Type B pancreatic cell (in vitro differentiated cells): ENCODE measurements around the gene XPR1. TPM values are rescaled to one million over a fixed set of nuclear protein-coding genes. Genes with fewer than 3 reads are reported as not detected.

Experiments
- DNase-seq: peaks from one replicate; pipeline ENCODE4 v3.0.0; 2021; ENCODE audit warnings: mixed read lengths; ENCODE audit not compliant: unreplicated experiment; ENCODE audit errors: extremely low spot score
- H3K27ac Mint-ChIP-seq: 2 replicates; pipeline ENCODE4 v1.8.0; 2021; ENCODE audit warnings: mild to moderate bottlenecking, mixed read lengths
- H3K27me3 Mint-ChIP-seq: 2 replicates; pipeline ENCODE4 v1.8.0; 2021; ENCODE audit warnings: mixed read lengths
- H3K36me3 Mint-ChIP-seq: 2 replicates; pipeline ENCODE4 v1.8.0; 2021; ENCODE audit warnings: mixed read lengths
- H3K4me1 Mint-ChIP-seq: one replicate; pipeline ENCODE4 v1.8.0; 2021; ENCODE audit warnings: mixed read lengths; ENCODE audit not compliant: unreplicated experiment
- H3K4me3 Mint-ChIP-seq: 2 replicates; pipeline ENCODE4 v1.8.0; 2021; ENCODE audit warnings: mild to moderate bottlenecking, mixed read lengths
- H3K9me3 Mint-ChIP-seq: 2 replicates; pipeline ENCODE4 v1.8.0; 2021; ENCODE audit warnings: mixed read lengths
- total RNA-seq: library from RNA; stranded (reverse); gene quantifications from 2 replicates; pipeline ENCODE4 v1.2.1, GENCODE V29; 2021; ENCODE audit warnings: low replicate concordance
- TF ChIP-seq, protein P1 (sequence below): fragments of 200-600 bp; sonication (generic); conservative IDR thresholded peaks from 2 replicates; pipeline ENCODE4 v1.5.0; 2021; ENCODE audit warnings: antibody characterized with exemption, mild to moderate bottlenecking

XPR1 gene
- total RNA-seq, 1 donor from 2014 or later = 48.5 TPM

DNA sequence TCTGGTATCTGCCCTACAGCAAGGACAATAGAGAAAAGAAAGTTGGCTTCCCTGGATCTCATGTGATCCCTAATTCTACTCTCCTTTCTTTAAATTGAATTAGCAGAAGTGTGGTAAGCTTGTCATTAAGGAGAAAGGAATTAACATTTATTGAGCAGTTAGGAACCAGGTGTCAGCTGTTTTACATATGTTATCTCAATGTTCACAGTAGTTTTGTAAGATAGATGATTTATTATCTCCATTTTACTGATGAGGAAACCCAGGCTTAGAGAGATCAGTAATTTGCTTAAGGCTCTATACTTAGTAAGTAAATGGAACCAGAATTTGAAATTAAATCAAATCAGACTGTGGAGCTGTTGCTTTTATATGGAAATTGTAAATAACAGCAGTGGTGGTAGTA, 8.0 kb downstream of the XPR1 start:
- H3K27ac Mint-ChIP-seq = no peak overlapping the region

DNA sequence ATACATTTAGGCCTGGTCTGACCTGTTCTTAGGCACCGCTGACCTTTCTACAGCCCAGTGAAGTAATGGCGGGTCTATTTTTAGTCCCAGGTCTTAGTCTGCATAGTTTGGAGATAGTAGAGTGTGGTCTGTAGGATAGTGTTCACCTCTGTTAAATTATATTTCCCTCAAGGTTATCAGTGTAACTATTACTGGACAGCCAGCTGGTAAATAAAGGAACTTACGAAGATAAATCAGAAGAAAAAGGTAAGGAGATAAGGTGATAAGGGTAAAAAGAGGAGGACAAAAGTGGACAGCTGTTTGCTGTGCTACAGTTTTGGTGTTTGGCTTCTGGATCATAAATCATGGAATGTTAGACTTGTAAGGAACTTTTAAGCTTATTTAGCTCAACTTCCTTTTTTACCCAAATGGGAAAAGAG, 8.7 kb downstream of the XPR1 start:
- Mint-ChIP-seq H3K4me1 (peaks cover 37% of the 10 kb centered on the region), H3K9me3 (peaks cover 5% of the 10 kb centered on the region), H3K36me3 (peaks cover 14% of the 10 kb centered on the region), H3K27ac (no peak overlapping the region), H3K4me3 (no peak overlapping the region), H3K27me3 (no peaks in the 10 kb centered on the region)
- no peak for DNase-seq
- TF ChIP-seq, protein P1, sequence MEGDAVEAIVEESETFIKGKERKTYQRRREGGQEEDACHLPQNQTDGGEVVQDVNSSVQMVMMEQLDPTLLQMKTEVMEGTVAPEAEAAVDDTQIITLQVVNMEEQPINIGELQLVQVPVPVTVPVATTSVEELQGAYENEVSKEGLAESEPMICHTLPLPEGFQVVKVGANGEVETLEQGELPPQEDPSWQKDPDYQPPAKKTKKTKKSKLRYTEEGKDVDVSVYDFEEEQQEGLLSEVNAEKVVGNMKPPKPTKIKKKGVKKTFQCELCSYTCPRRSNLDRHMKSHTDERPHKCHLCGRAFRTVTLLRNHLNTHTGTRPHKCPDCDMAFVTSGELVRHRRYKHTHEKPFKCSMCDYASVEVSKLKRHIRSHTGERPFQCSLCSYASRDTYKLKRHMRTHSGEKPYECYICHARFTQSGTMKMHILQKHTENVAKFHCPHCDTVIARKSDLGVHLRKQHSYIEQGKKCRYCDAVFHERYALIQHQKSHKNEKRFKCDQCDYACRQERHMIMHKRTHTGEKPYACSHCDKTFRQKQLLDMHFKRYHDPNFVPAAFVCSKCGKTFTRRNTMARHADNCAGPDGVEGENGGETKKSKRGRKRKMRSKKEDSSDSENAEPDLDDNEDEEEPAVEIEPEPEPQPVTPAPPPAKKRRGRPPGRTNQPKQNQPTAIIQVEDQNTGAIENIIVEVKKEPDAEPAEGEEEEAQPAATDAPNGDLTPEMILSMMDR = no peak

More for the DNA sequence above, 8.0 kb downstream of the XPR1 start:
- Mint-ChIP-seq H3K4me1 (peaks cover 32% of the 10 kb centered on the region), H3K4me3 (no peak overlapping the region), H3K36me3 (peaks cover 10% of the 10 kb centered on the region), H3K27me3 (no peaks in the 10 kb centered on the region), H3K9me3 (peaks cover 5% of the 10 kb centered on the region)
- TF ChIP-seq, protein P1 = no peak
- no peak for DNase-seq

DNA sequence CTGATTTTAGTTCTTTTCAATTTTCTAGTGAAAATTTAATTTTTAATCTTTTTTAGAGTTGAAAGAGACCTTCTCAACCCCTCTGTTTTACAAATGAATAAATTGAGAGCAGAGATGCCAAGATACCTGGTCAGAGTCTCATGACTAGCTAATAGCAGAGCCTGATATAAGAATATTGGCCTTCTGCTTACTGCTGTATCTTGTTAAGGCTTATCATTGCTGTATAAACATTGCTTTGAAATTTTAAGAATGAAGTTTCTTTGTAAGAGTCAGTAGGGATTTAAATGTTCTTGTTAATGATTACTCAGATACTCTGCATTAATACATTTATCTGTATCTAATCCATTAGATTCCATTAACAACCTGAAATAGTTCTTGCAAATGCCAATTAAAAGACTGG, 9.8 kb downstream of the XPR1 start:
- no peak for DNase-seq
- no peak overlapping the region for H3K4me3 Mint-ChIP-seq
- peaks cover 5% of the 10 kb centered on the region for H3K9me3 Mint-ChIP-seq
- H3K27ac Mint-ChIP-seq = no peak overlapping the region
- TF ChIP-seq, protein P1 = no peak
- H3K36me3 Mint-ChIP-seq = peaks cover 14% of the 10 kb centered on the region
- no peaks in the 10 kb centered on the region for H3K27me3 Mint-ChIP-seq
- H3K4me1 Mint-ChIP-seq = peaks cover 33% of the 10 kb centered on the region

DNA sequence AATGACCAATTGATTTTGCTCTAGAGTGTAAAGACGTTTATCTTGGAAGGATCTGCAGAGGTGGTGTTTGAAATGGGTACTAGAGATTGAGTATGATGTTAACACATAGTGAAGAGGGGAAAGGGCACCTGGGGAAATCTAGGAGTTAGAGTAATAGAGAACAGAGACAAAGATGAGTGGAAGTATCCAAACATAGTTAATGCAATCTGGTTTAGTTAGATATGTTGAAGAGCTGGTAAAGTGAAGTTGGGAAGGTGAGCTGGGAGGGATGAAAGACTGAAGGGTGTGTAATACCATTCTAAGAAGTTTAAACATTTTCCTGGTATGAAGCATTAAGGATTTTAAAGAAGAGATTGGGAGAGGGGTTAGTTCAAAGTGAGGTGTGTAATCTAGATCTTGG, 11.0 kb downstream of the XPR1 start:
- TF ChIP-seq, protein P1 = no peak
- no peak overlapping the region for H3K27ac Mint-ChIP-seq
- no peaks in the 10 kb centered on the region for H3K27me3 Mint-ChIP-seq
- peaks cover 14% of the 10 kb centered on the region for H3K36me3 Mint-ChIP-seq
- H3K9me3 Mint-ChIP-seq = peaks cover 5% of the 10 kb centered on the region
- DNase-seq = no peak
- H3K4me1 Mint-ChIP-seq = peaks cover 33% of the 10 kb centered on the region
- peak overlapping the region; percentile 0 for H3K4me3 Mint-ChIP-seq

DNA sequence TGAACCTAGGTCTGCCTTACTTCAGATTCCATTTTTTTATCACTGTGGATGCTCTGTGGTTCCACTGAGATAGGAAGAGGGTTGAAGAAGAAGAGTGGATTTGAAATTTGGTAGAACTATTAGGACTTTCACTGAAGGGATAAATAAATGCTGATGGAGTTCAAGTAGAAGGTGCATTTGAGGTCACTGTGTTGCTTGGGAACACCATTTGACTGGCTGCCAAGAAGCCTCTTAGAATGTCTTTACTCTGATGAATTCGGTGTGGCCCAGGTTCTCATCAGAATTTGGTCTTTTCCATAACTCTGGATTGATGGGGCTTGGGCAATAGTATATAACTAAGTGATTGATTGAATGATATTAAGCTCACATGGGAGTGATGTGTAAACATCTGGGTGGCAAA, 11.9 kb downstream of the XPR1 start:
- Mint-ChIP-seq H3K36me3 (peaks cover 14% of the 10 kb centered on the region), H3K27me3 (no peaks in the 10 kb centered on the region), H3K9me3 (peaks cover 5% of the 10 kb centered on the region), H3K27ac (peak overlapping the region; percentile 13), H3K4me1 (peaks cover 33% of the 10 kb centered on the region), H3K4me3 (no peak overlapping the region)
- TF ChIP-seq, protein P1 = no peak
- no peak for DNase-seq
